ENCODE data around the gene ZNF446.

GRCh38 chr19:58482372-58482771, 6.2 kb downstream of the ZNF446 start:
- no peak for TF ChIP-seq POLR2A (IDR thresholded peaks at IDR 0.05)
- TF ChIP-seq CTCF (IDR thresholded peaks at IDR 0.05) = no peak

All from testis (tissue), 2 donors.